GM19455 (cell line): ENCODE results near the gene ETFDH.
"Not testable (repeated sequence)": the region's sequence is repeated elsewhere in the genome, so short reads cannot be mapped to it uniquely, and the experiment has no call there.

ENCODE experiments used
- ATAC-seq: cut with Tn5 transposase; IDR thresholded peaks from one replicate; pipeline ENCODE4 v1.9.1; 2021; ENCODE audit not compliant: unreplicated experiment

The ETFDH gene

GRCh38 chr4:158671915-158672806 lies at the start of gene ETFDH:
TSS of gene ETFDH (plus strand) at chr4:158672296. CDS start at chr4:158672457, 161 bp downstream.
- peak; percentile 88 for ATAC-seq

- ATAC-seq: peak; percentile 81
Measured at GRCh38 chr4:158624889-158625478, 47.1 kb upstream of the ETFDH start.

DNA sequence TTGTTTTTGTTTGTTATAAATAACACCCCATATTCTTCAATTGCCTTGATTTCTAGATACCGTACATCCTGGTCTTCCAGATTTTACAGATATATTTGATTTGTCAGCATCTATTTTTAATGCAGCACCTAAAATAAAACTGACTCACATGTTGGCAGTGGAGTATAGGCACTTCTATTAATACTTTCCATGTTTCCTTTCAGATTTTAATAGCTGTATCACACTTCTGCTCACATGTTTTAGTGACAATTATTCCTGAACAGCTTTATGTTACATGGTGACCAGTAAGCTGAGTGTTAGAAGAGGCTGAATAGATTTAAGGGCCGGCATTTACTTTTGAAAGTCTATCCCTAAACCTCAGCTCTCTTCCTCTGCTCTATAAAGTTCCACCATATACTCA lies 46.6 kb upstream of the ETFDH start:
- ATAC-seq: no peak

DNA sequence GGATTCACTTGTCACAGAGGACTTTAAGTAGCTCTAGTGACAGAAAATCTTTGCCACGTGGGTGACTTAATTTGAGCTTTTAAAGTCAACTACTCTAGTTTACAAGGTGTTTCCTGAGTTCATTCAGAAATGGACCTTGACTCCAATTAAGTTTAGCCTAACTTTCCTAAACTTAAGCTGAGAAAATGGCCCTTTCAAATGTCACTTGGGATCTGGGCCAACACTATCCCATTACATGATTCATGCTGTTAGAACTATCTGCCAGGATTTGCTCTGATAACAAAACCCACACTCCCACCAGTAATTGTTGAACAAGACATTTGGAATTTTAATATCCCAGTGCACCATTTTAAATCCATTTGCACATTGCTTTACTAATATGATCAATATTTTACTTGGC lies 41.2 kb upstream of the ETFDH start:
- ATAC-seq: no peak

DNA sequence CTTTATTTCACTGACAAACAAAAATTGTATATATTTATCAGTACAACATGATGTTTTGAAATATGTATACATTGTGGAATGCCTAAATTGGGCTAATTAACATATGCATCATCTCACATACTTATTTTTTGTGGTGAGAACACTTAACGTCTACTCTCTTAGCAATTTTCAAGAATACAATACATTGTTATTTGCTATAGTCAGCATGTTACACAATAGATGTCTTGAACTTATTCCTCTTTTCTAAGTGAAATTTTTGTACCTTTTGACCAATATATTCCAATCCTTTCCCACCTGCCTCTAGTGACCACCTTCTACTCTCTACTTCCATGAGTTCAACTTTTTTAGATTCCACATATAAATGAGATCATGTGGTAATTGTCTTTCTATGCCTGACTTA lies 35.5 kb upstream of the ETFDH start:
- no peak for ATAC-seq

DNA sequence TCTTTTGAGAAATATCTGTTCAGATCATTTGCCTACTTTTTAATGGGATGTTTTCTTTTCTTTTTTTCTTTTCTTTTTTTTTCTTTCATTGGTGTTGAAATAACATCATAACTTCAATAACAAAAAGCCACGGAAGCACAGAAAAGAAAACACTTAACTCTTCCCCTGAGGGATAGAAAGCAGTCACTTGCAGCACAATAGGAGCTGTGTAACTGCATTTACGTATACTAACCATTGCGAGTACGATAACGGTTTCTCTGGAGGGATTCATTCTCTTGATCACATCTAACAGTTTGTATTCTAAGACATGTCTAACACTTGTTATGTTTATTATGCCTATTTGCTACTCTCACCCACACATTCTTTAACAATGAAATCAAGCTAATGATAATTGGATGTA lies 27.7 kb upstream of the ETFDH start:
- ATAC-seq: no peak

DNA sequence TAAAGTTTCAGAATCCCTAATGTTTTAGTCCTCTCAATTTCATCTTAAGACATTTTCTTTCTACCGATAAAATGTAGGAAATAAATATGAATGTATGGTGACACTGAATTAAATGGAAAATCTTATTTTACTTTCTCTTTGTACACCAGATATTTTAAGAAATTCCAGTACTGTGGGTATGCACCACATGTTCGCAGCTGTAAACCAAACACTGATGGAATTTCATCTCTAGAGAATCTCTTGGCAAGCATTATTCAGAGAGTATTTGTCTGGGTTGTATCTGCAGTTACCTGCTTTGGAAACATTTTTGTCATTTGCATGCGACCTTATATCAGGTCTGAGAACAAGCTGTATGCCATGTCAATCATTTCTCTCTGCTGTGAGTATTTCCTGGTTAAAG lies 27.3 kb upstream of the ETFDH start:
- ATAC-seq: no peak

DNA sequence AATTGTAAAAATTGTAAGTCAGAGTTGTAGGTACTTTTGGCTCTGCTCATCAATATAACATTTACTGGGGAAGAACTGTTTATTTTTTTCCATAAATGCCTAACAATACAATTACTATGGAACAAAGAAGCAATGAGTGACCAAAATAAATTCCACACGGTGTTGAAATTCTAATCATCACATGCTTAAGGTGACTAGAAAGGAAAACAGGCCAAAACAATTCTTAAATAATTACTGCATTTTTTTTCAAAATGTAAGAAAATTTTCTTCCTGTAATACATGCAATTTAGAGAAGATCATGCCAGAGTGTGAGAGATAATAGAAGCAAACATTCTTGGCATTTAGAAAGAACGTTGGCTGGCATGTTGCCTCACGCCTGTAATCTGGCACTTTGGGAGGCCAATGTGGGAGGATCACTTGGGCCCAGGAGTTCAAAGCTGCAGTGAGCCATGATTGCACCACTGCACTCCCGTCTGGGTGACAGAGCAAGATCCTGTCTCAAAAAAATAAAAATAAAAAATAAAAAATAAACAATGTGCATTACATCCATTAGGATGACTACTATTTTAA lies 22.9 kb upstream of the ETFDH start:
- no peak for ATAC-seq

DNA sequence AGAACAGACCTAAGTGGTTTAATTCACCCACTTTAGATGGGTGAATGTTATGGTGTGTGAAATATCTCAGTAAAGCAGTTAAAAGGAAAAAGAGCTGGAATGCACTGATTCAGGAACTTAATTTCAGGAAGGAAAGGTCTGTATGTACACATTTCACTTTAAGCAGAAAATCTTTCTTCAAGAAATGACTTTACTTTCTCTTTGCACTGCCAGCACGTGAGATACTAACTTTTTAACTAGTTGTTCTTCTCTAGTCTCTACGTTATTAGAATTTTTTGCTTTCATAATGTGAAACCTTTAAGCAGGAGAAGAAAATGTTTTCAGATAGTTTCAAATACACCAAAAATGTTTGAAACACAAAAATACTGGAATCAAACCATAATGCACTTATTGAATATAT lies 19.2 kb upstream of the ETFDH start:
- no peak for ATAC-seq

- no peak for ATAC-seq
Measured at GRCh38 chr4:158656439-158656838, 15.7 kb upstream of the ETFDH start.

DNA sequence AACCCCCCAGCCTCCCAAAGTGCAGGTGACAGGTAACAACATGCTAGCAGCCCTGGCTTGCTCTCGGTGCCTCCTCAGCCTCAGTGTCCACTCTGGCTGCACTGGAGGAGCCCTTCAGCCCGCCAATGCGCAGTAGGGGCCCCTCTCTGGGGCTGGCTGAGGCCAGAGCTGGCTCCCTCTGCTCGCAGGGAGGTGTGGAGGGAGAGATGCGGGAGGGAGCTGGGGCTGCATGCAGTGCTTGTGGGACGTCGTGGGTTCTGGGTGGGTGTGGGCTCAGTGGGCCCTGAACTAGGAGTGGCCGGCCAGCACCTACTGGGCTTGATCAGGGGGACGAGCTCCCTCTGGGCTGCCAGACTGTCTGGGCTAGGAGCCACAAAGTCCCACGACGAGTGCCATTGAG lies 14.8 kb upstream of the ETFDH start:
- no peak for ATAC-seq

DNA sequence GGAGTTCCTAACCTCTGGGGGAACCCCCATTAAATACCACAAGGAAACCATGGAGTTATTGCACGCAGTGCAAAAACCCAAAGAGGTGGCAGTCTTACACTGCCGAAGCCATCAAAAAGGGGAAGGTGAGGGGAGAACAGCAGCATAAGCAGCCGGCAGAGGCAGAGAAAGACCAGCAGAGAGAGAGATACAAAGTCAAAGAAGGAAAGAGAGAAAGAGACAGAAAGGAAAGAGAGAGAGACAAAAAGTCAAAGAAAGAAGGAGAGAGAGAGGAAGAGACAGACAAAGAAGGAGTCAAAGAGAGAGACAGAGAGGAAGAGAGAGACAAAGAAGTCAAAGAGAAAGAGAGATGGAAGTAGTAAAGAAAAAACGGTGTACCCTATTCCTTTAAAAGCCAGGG lies 8.8 kb upstream of the ETFDH start:
- not testable (repeated sequence) for ATAC-seq

DNA sequence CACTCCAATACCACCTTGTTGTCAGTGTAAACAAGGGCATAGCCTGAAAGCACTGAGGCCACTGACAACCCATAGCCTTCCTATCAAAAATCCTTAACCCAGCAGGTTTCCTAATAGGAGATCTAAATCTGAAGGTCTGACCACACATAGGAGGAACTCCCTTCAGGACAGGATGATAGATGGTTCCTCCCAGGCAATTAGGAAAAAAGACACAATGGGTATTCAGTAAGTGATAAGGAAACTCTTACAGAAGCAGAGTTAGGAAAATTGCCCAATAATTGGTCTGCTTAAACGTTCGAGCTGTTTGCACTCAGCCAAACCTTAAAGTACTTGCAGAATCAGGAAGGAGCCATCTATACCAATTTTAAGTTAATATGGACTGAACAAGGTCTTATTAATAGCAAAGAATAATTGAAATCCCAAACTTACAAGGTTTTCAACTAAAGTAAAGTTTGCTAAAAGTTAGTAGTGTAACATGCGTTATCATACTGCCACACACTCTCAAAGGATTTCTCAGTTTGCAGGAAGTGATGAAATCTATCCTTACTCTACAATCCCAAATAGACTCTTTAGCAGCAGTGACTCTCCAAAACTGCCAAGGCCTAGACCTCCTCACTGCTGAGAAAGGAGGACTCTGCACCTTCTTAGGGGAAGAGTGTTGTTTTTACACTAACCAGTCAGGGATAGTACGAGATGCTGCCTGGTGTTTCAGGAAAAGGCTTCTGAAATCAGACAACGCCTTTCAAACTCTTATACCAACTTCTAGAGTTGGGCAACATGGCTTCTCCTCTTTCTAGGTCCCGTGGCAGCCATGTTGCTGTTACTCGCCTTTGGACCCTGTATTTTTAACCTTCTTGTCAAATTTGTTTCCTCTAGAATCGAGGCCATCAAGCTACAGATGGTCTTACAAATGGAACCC lies 8.1 kb upstream of the ETFDH start:
- not testable (repeated sequence) for ATAC-seq

GRCh38 chr4:158664806-158665205 lies 7.3 kb upstream of the ETFDH start:
- no peak for ATAC-seq

GRCh38 chr4:158666892-158667291 lies 5.2 kb upstream of the ETFDH start:
- ATAC-seq: no peak

- ATAC-seq: no peak
Measured at GRCh38 chr4:158667651-158668198, 4.4 kb upstream of the ETFDH start.

GRCh38 chr4:158669310-158669709 lies 2.8 kb upstream of the ETFDH start:
- ATAC-seq: no peak

DNA sequence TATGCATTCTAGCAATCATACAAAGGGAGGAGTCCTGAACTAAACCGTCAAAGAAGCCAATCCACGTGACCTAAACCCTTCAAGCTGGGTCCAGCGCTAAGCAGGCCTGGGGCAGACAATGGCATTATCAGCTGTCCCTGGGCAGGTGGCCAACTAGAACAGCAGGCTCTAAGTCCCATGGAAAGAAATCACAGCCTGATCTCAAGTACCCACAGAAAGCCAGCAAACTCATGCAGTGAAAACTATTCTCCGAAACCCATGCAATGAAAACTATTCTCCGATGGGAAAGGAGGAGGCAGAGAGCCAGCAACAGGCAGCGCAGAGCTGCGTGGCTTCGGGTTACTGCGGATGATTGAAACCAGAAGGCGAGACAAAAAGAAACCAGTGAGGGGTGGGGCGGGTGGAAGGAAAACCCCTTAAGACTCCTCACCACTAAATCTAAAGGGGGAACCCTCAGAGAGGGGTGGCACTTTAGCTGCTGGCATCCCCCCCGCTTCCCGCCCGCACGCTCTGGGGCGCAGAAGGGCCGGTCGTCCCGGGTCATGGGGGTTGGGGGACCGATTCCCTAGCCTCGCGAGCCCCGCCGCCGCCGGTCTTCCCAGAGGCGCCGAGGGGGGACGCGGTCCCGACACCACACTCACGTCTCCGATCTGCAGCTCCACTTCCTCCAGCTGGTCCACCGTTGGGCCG lies 976 bp upstream of the ETFDH start:
- ATAC-seq: peak; percentile 25

DNA sequence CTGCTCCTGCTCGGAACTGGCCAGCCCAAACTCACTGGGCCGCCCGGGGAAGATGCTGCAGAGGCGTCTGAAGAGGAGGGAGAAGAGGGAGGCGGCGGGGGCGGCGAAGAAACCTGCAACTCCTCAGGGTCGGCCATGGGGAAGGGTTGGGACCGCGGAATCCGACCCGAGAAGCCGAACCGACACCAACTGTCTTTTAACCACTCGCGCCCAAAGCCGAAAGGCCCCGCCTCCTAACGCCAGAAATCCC lies 506 bp upstream of the ETFDH start, which contains the start of gene C4orf46:
C4orf46 (minus strand) TSS at position 223 of the 250 bp plus-strand sequence; CDS start at position 137, 86 bp downstream.
- no peak for ATAC-seq

GRCh38 chr4:158673633-158674032 lies 1.5 kb downstream of the ETFDH start:
- ATAC-seq: no peak
